ENCODE data around the gene C19orf12. TPM values are rescaled to one million over a fixed set of nuclear protein-coding genes. Genes with fewer than 3 reads are reported as not detected.
A peak's percentile ranks its signal among the peaks of the same experiment; 100 is the strongest.

C19orf12 gene
- total RNA-seq, 1 experiment from 2014 or later: 17.5 TPM

DNA sequence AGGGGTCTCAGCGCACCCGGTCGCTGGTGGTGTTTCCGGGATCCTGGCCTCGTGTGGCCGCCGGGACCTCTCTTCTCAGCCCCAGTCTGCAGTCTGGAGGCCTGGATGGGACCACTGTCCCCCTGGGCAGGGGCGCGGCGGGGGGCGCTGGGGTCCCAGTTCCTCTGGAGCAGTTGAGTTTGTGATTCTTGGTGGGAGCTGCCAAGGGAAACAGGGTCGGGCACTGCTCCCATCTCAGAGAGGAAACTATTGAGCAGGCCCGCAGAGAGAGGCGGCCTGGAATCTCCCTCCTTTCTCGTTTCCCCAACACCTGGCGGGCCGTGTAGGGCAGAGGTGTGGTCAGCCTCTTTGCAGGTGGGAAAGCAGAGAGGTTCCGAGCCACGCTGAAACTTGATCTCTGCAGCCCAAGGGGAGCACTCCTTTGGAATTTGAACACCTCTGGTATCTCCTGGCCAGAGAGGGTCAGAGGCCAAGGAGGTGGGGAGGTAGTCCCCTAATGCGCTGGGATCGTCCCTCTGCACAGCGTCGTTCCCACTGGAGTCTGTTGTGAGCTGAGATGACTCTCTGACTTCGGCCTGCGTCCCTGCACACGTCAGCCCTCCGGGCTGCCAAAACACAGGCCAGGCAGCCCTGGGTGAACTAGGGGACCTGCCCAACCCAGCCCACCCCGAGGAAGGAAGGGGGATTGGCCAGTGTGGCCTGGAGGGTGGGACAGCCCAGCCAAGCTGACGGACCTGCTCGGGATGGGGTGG is 49.1 kb downstream of the C19orf12 start:
- Histone ChIP-seq H2BK120ac (ENCODE audit: low read depth, low read length, poor library complexity, severe bottlenecking) (no peak overlapping the region), H3K4me2 (ENCODE audit: insufficient read depth, insufficient read length, low read length) (peak overlapping the region; percentile 62), H2AK5ac (ENCODE audit: insufficient read length, low read length) (no peak overlapping the region), H2BK12ac (ENCODE audit: insufficient read length, low read depth, low read length) (no peak overlapping the region), H4K20me1 (ENCODE audit: control insufficient read depth, insufficient read depth, insufficient read length) (no peaks in the 10 kb centered on the region), H3K27me3 (ENCODE audit: insufficient read depth, low read length) (no peaks in the 10 kb centered on the region), H2AFZ (ENCODE audit: low read length) (no peak overlapping the region), H4K5ac (ENCODE audit: insufficient read length, low read depth, low read length) (no peak overlapping the region), H3K23me2 (ENCODE audit: insufficient read length, low read depth, low read length, poor library complexity, severe bottlenecking) (peaks cover 14% of the 10 kb centered on the region), H3K79me1 (ENCODE audit: insufficient read depth, low read depth, low read length, poor library complexity, severe bottlenecking) (no peaks in the 10 kb centered on the region), H3K9me3 (ENCODE audit: control insufficient read depth, low read depth, low read length) (no peaks in the 10 kb centered on the region), H3K18ac (ENCODE audit: insufficient read length, low read depth, low read length) (peak overlapping the region; percentile 2), H3T11ph (ENCODE audit: low read length) (no peak overlapping the region), H4K91ac (ENCODE audit: insufficient read length, low read depth, low read length) (no peak overlapping the region), H2BK5ac (ENCODE audit: insufficient read length, low read length) (no peak overlapping the region), H3K9ac (ENCODE audit: extremely low read depth, insufficient read length, low read length) (no peak overlapping the region), H3K79me2 (ENCODE audit: insufficient read depth, low read length) (no peaks in the 10 kb centered on the region; the same call in 1 of the 2 replicates), H4K8ac (replicated peaks; ENCODE audit: insufficient read length, low read depth, low read length) (no peak overlapping the region), H3K23ac (ENCODE audit: insufficient read length, low read depth, low read length) (no peak overlapping the region), H2BK20ac (ENCODE audit: low read depth, low read length, poor library complexity, severe bottlenecking) (no peak overlapping the region), H2BK15ac (ENCODE audit: low read depth, low read length) (no peak overlapping the region), H3K56ac (ENCODE audit: insufficient read length, low read depth, low read length) (no peak overlapping the region), H3K14ac (ENCODE audit: insufficient read depth, low read length) (0 out of 2 replicates have a peak overlapping the region, but pooled peaks have one; percentile 4), H3K4ac (ENCODE audit: low read depth, low read length) (no peak overlapping the region), H3K4me1 (ENCODE audit: insufficient read depth, low read length) (peaks cover 8% of the 10 kb centered on the region; the same call in 1 of the 2 replicates), H3K27ac (ENCODE audit: insufficient read length, low read depth, low read length) (no peak overlapping the region)
- H3K9me3 Mint-ChIP-seq: no peaks in the 10 kb centered on the region
- TF ChIP-seq, protein P1, sequence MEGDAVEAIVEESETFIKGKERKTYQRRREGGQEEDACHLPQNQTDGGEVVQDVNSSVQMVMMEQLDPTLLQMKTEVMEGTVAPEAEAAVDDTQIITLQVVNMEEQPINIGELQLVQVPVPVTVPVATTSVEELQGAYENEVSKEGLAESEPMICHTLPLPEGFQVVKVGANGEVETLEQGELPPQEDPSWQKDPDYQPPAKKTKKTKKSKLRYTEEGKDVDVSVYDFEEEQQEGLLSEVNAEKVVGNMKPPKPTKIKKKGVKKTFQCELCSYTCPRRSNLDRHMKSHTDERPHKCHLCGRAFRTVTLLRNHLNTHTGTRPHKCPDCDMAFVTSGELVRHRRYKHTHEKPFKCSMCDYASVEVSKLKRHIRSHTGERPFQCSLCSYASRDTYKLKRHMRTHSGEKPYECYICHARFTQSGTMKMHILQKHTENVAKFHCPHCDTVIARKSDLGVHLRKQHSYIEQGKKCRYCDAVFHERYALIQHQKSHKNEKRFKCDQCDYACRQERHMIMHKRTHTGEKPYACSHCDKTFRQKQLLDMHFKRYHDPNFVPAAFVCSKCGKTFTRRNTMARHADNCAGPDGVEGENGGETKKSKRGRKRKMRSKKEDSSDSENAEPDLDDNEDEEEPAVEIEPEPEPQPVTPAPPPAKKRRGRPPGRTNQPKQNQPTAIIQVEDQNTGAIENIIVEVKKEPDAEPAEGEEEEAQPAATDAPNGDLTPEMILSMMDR (conservative IDR thresholded peaks at IDR 0.05): no peak
- peaks cover 11 to 20% of the 10 kb centered on the region in 2 experiments for H3K4me1 Mint-ChIP-seq
- H3K4me3 Mint-ChIP-seq: peak overlapping the region; percentile 73 to 86
- H3K27ac Mint-ChIP-seq: peak overlapping the region in 2 of 3 experiments; percentile 67 to 88; a peak in 2 of 7 replicates
- peaks cover 12% of the 10 kb centered on the region for H3K27me3 Mint-ChIP-seq (ENCODE audit: low read depth)
- peaks cover 0 to 6% (median 2%) of the 10 kb centered on the region in 3 experiments; a peak in 5 of 7 replicates for H3K36me3 Mint-ChIP-seq (ENCODE audit: insufficient read depth in 1 of 3, low read depth in 3 of 3)
- DNase-seq: peak; percentile 86
- WGBS (ENCODE audit: extremely low coverage, insufficient read length, low lambda C conversion rate): no CpG with 5 or more reads among the region's 30 CpGs
